ENCODE measurements around the gene KCNMB2. TPM values are rescaled to one million over a fixed set of nuclear protein-coding genes. Genes with fewer than 3 reads are reported as not detected.

Gene KCNMB2
- total RNA-seq, 4 donors from 2014 or later = not detected

DNA sequence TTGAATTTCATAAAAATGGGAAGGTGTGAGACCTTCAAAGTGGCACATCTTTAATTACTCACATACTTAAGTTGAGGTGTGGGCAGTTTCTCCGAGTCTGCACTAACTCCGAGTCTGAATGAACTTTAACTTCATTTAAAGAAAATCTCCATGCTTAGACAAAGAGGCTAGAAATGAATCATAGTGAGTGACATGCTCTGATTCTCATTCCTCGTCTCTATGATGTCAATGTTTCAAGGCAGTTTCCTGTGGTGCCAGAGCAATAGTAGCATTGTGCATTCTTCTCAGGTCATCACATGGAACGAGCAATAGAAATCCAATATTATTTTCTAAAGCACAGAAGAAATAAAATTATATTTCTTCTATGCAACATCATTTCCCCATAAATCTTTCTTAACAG lies 224.8 kb downstream of the KCNMB2 start:
- WGBS, 2 donors = 43 to 45% methylated on average over 4 of the region's 4 CpGs
- TF ChIP-seq POLR2A (IDR thresholded peaks at IDR 0.05) (no peak), CTCF (IDR thresholded peaks at IDR 0.05) (no peak), EP300 (IDR thresholded peaks at IDR 0.05) (no peak)

DNA sequence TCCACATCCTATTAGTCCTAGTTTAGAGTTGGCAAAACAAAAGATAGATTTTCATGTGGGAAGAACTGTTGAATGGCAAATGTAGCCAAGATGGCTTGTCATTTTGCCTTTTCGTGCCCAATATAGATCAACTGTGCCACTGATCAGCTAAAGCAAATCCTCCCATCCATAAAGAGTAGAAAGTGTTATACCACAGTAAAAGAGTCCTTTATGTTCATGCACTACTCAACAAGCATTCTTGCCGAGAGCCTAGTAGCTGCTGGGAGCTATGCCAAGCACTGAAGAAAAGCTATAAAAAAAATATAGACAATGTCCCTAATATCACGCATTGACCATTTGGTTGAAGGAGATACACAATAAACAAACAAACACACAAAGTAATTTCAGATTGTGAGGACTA lies 225.2 kb downstream of the KCNMB2 start:
- Histone ChIP-seq H3K27ac (no peak overlapping the region), H3K27me3 (no peaks in the 10 kb centered on the region), H3K4me1 (no peaks in the 10 kb centered on the region), H3K36me3 (no peaks in the 10 kb centered on the region), H3K4me3 (no peak overlapping the region), H3K9me3 (no peaks in the 10 kb centered on the region)
- TF ChIP-seq CTCF (IDR thresholded peaks at IDR 0.05) = no peak
- no peak for TF ChIP-seq POLR2A (IDR thresholded peaks at IDR 0.05)
- no peak for TF ChIP-seq EP300 (IDR thresholded peaks at IDR 0.05)
- WGBS, 2 donors = 37 to 59% methylated on average over 3 of the region's 3 CpGs
- no peak for DNase-seq (ENCODE audit: low spot score in 2 of 2)

More for the DNA sequence above, 224.8 kb downstream of the KCNMB2 start:
- DNase-seq (ENCODE audit: low spot score in 2 of 2) = no peak
- Histone ChIP-seq H3K4me3 (no peak overlapping the region), H3K27me3 (no peaks in the 10 kb centered on the region), H3K4me1 (no peaks in the 10 kb centered on the region), H3K36me3 (no peaks in the 10 kb centered on the region), H3K27ac (no peak overlapping the region), H3K9me3 (no peaks in the 10 kb centered on the region)

- no peaks in the 10 kb centered on the region for H3K9me3 ChIP-seq
- no peaks in the 10 kb centered on the region for H3K27me3 ChIP-seq
- WGBS, 2 donors = 65 to 66% methylated on average over 1 of the region's 1 CpG
- no peak for TF ChIP-seq EP300 (IDR thresholded peaks at IDR 0.05)
- no peaks in the 10 kb centered on the region for H3K4me1 ChIP-seq
- H3K4me3 ChIP-seq = no peak overlapping the region
- no peak overlapping the region for H3K27ac ChIP-seq
- no peaks in the 10 kb centered on the region for H3K36me3 ChIP-seq
- DNase-seq (ENCODE audit: low spot score in 2 of 2) = no peak
These were observed 226.1 kb downstream of the KCNMB2 start for GRCh38 chr3:178762385-178762784.

DNA sequence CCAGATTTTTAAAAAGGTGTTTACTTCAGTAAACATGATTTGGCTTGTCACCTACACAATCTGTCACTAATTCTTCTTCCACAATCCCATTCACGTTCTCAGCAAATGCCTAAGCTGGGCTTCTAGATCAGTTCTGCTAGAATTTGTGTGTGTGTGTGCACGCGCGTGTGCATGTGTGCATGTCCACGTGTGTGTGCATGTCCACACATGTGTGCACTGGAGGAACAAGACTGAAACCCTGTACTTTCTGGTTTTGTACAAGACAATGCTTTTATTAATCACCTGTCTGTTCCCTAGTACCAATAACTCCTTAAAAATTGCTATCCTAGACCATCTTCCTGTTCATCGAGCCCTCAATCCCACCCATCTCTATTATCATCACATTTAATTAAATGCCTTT lies 229.2 kb downstream of the KCNMB2 start:
- H3K4me1 ChIP-seq = no peaks in the 10 kb centered on the region
- no peak for DNase-seq (ENCODE audit: low spot score in 2 of 2)
- WGBS, 2 donors = 77 to 83% methylated on average over 6 of the region's 6 CpGs
- no peaks in the 10 kb centered on the region for H3K27me3 ChIP-seq
- TF ChIP-seq POLR2A (IDR thresholded peaks at IDR 0.05) (no peak), EP300 (IDR thresholded peaks at IDR 0.05) (no peak), CTCF (IDR thresholded peaks at IDR 0.05) (no peak)
- H3K4me3 ChIP-seq = no peak overlapping the region
- no peaks in the 10 kb centered on the region for H3K36me3 ChIP-seq
- H3K9me3 ChIP-seq = no peaks in the 10 kb centered on the region
- H3K27ac ChIP-seq = no peak overlapping the region

DNA sequence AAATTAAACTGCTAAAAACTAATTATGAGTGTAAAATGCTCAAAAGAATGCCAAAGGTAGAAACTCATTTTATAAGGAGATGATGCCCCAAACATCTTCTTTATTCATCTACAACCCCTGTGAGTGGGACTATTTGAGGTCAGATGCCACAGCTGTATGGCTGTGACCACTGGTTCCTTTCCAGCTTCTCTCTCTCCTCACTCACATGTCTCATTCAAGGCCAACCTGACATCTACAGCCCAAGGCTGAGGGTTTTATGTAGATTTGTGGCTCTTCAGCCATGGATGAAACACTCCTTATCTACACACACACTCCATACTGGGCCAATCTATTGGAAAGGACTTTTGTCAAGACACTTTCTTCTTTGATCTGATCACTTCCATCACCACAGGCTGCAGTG lies 231.3 kb downstream of the KCNMB2 start:
- Histone ChIP-seq H3K27ac (no peak overlapping the region), H3K4me3 (no peak overlapping the region), H3K4me1 (no peaks in the 10 kb centered on the region), H3K27me3 (no peaks in the 10 kb centered on the region), H3K36me3 (no peaks in the 10 kb centered on the region), H3K9me3 (no peaks in the 10 kb centered on the region)
- no peak for DNase-seq (ENCODE audit: low spot score in 2 of 2)
- no peak for TF ChIP-seq POLR2A (IDR thresholded peaks at IDR 0.05)
- no peak for TF ChIP-seq CTCF (IDR thresholded peaks at IDR 0.05)
- TF ChIP-seq EP300 (IDR thresholded peaks at IDR 0.05) = no peak

All from tibial nerve (tissue), 4 donors.